ENCODE data around the gene NTRK2.

DNA sequence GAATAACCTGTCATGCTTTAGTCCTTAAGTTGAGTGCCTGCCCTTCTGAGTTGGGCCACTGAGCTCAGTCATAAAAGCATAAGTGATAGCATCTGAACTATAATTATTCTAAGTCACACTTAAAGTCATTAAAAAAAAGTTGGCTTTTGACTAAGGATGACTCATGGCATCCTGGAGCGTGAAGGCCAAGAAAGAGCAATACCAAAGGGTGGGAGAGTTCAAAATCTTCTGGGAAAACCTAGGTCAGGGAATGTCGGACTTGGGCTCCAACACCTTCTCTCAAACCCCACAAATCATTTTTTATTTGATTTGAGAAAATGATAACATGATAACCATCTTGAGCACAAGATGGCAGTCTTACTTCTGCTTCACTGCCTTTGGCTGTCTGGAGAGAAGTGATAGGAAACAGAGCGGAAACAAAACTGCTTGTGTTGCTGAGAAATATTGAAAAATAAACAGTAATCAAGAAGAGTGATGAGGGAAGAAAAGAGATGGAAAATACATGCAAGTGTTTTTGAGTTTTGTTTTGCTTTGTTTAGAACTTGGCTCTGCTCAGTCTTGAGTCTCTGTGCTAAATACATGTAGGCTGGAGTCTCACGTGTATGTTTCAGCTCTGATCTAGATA lies 16.9 kb upstream of the NTRK2 start:
- no peak for TF ChIP-seq FOXM1 (IDR thresholded peaks at IDR 0.05; ENCODE audit: borderline replicate concordance, low read depth)
- TF ChIP-seq EP300 (IDR thresholded peaks at IDR 0.05; ENCODE audit: borderline replicate concordance): no peak
- TF ChIP-seq ZBTB7A (IDR thresholded peaks at IDR 0.05; ENCODE audit: low read depth): no peak
- no peak for TF ChIP-seq TEAD4 (IDR thresholded peaks at IDR 0.05)
- no peak for TF ChIP-seq YY1 (IDR thresholded peaks at IDR 0.05; ENCODE audit: low read depth)
- TF ChIP-seq TCF12 (IDR thresholded peaks at IDR 0.05; ENCODE audit: low read depth): no peak

Data from Ishikawa (cell line).